ENCODE measurements around the gene TBC1D17. TPM values are rescaled to one million over a fixed set of nuclear protein-coding genes. Genes with fewer than 3 reads are reported as not detected.

Gene TBC1D17
- total RNA-seq, 2 donors from 2014 or later = 40.7 to 47.3 TPM

DNA sequence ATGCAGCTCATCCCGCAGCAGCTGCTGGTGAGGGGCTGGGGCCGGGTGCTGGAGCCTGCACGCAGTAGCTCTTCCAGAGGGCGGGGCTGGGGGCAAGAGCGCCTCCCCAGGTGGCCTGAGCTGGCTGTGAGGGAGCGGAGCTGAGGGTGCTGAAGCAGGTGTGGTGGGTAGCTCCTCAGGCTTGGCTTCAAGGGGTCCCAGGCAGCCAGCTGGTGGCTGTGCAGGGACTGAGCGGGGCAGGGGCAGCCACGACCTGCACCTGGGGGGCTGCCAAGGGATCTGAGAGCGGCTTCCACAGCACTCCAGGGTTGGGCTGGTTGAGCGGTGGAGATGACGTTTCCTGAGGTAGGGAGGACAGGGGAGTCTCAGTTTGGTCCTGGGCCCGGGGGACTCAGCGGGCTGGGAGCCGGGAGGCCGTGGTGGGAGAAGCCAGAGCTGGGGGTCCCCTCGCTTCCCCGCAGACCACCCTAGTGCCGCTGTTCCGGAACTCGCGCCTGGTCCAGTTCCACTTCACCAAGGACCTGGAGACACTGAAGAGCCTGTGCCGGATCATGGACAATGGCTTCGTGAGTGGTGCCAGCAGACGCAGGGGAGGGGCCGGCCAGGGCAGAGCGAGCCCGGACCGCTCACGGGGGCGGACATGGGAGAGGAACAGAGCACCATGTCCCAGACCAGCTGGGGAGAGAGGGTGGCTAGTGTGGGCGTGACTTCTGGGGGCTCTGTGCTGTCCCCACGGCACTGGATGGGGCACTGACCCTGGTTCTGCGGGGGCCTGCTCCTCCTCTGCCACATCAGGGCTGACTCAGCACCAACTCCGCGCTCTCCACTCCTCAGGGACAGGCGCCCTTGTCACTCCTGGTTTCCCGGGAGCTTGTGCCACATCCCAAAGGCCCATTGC is 19.2 kb upstream of the TBC1D17 start:
- H3K4me3 ChIP-seq (ENCODE audit: low read length) = no peak overlapping the region
- TF ChIP-seq, protein P1, sequence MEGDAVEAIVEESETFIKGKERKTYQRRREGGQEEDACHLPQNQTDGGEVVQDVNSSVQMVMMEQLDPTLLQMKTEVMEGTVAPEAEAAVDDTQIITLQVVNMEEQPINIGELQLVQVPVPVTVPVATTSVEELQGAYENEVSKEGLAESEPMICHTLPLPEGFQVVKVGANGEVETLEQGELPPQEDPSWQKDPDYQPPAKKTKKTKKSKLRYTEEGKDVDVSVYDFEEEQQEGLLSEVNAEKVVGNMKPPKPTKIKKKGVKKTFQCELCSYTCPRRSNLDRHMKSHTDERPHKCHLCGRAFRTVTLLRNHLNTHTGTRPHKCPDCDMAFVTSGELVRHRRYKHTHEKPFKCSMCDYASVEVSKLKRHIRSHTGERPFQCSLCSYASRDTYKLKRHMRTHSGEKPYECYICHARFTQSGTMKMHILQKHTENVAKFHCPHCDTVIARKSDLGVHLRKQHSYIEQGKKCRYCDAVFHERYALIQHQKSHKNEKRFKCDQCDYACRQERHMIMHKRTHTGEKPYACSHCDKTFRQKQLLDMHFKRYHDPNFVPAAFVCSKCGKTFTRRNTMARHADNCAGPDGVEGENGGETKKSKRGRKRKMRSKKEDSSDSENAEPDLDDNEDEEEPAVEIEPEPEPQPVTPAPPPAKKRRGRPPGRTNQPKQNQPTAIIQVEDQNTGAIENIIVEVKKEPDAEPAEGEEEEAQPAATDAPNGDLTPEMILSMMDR (conservative IDR thresholded peaks at IDR 0.05) = no peak
- Mint-ChIP-seq H3K4me1 (peaks cover 3% of the 10 kb centered on the region), H3K4me3 (no peak overlapping the region), H3K27me3 (ENCODE audit: insufficient read depth) (no peaks in the 10 kb centered on the region), H3K9me3 (no peaks in the 10 kb centered on the region), H3K36me3 (ENCODE audit: low read depth) (peaks cover 41% of the 10 kb centered on the region), H3K27ac (peak overlapping the region; percentile 35)
- H3K9me3 ChIP-seq (ENCODE audit: control insufficient read depth, low read length) = no peaks in the 10 kb centered on the region
- no peak overlapping the region for H3K9ac ChIP-seq (ENCODE audit: extremely low read depth, low read length, poor library complexity, severe bottlenecking)
- no peak overlapping the region for H3K27ac ChIP-seq (ENCODE audit: low read depth, low read length)
- H3K36me3 ChIP-seq (ENCODE audit: control insufficient read depth, insufficient read depth, low read length) = peaks cover 59% of the 10 kb centered on the region
- WGBS, 2 experiments (ENCODE audit: insufficient coverage in 1 of 2, insufficient read length in 1 of 2) = 96% methylated on average over 27 to 37 of the region's 37 CpGs
- H3K27me3 ChIP-seq (ENCODE audit: control insufficient read depth, insufficient read depth, low read length, poor library complexity, severe bottlenecking) = no peaks in the 10 kb centered on the region
- no peaks in the 10 kb centered on the region for H3K4me1 ChIP-seq (ENCODE audit: control insufficient read depth, insufficient read depth, low read length)
- DNase-seq = peak; percentile 64

DNA sequence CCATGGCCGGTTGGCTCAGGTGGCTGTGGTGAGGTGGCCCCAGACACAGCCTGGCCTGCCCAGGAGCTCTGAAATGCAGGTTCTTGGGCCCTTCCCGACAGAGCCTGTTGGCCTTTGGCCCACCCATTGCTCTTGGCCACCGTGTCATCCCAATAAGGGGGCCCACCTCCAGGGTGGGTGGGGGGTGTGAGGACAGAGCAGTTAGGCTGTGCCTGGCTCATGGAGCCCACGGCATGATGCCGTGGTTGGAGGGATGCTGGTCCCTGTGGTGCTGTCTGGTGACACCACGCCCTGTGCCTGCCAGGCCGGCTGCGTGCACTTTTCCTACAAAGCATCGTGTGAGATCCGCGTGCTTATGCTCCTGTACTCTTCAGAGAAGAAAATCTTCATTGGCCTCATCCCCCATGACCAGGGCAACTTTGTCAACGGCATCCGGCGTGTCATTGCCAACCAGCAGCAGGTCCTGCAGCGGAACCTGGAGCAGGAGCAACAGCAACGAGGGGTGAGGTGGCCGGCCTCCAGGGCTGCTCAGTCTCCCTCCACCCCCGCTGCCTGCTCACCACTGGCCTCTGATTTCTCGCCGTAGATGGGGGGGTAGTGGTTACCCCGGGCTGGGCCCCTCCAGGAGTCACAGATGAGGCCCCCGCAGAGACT is 17.7 kb upstream of the TBC1D17 start:
- TF ChIP-seq, protein P1 (conservative IDR thresholded peaks at IDR 0.05) = no peak
- Histone ChIP-seq H3K36me3 (ENCODE audit: control insufficient read depth, insufficient read depth, low read length) (peaks cover 68% of the 10 kb centered on the region), H3K4me3 (ENCODE audit: low read length) (no peak overlapping the region), H3K27ac (ENCODE audit: low read depth, low read length) (peak overlapping the region; percentile 22), H3K9me3 (ENCODE audit: control insufficient read depth, low read length) (no peaks in the 10 kb centered on the region), H3K27me3 (ENCODE audit: control insufficient read depth, insufficient read depth, low read length, poor library complexity, severe bottlenecking) (no peaks in the 10 kb centered on the region), H3K4me1 (ENCODE audit: control insufficient read depth, insufficient read depth, low read length) (no peaks in the 10 kb centered on the region), H3K9ac (ENCODE audit: extremely low read depth, low read length, poor library complexity, severe bottlenecking) (no peak overlapping the region)
- Mint-ChIP-seq H3K9me3 (no peaks in the 10 kb centered on the region), H3K27me3 (ENCODE audit: insufficient read depth) (no peaks in the 10 kb centered on the region), H3K4me1 (no peaks in the 10 kb centered on the region), H3K36me3 (ENCODE audit: low read depth) (peaks cover 54% of the 10 kb centered on the region), H3K4me3 (no peak overlapping the region), H3K27ac (peak overlapping the region; percentile 48)
- DNase-seq = peak; percentile 51
- 94 to 98% methylated on average over 14 to 22 of the region's 22 CpGs for WGBS, 2 experiments (ENCODE audit: insufficient coverage in 1 of 2, insufficient read length in 1 of 2)

DNA sequence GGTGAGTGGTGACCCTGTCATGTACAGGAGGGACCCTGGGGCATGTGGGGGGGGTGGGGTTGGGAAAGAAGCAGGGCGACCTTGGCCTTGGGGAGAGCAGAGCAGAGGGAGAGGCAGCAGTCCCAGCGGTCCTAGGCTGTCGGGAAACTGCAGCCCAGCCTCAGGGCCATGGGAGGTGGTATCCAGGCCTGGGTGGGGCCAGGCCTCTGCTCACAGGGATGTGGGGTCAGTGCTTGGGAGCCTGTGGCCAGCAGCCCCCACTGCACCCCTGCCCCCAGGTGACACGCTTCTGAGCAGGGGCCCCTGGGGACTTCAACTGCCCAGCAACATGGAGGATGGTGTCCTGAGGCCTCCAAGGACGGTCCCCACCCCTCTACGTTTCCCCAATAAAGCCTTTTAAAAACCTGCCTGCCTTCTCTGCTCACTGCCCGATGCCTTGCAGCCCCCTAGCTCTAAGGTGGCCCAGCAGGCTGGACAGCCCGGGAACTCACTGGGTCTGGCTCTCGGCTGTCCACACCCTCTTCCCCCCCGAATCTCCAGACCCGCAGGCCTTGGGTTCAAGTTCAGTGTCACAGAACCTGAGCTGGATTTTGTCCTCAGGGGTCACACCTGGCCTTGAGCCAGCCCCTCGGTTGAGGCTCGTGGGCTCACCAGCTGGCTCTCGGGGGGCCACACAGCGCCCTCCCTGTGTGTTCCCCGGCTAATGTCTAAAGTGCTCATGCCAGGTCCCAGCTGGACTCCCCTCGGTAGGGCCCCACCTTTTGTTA is 17.0 kb upstream of the TBC1D17 start:
- H3K36me3 Mint-ChIP-seq (ENCODE audit: low read depth) = peaks cover 56% of the 10 kb centered on the region
- Histone ChIP-seq H3K9me3 (ENCODE audit: control insufficient read depth, low read length) (no peaks in the 10 kb centered on the region), H3K9ac (ENCODE audit: extremely low read depth, low read length, poor library complexity, severe bottlenecking) (no peak overlapping the region), H3K4me1 (ENCODE audit: control insufficient read depth, insufficient read depth, low read length) (no peaks in the 10 kb centered on the region), H3K27me3 (ENCODE audit: control insufficient read depth, insufficient read depth, low read length, poor library complexity, severe bottlenecking) (no peaks in the 10 kb centered on the region), H3K27ac (ENCODE audit: low read depth, low read length) (peak overlapping the region; percentile 38), H3K36me3 (ENCODE audit: control insufficient read depth, insufficient read depth, low read length) (peaks cover 66% of the 10 kb centered on the region), H3K4me3 (ENCODE audit: low read length) (no peak overlapping the region)
- peak overlapping the region; percentile 75 for H3K27ac Mint-ChIP-seq
- no peak overlapping the region for H3K4me3 Mint-ChIP-seq
- H3K9me3 Mint-ChIP-seq = no peaks in the 10 kb centered on the region
- DNase-seq = no peak
- TF ChIP-seq, protein P1 (conservative IDR thresholded peaks at IDR 0.05) = no peak
- no peaks in the 10 kb centered on the region for H3K27me3 Mint-ChIP-seq (ENCODE audit: insufficient read depth)
- WGBS, 2 experiments (ENCODE audit: insufficient coverage in 1 of 2, insufficient read length in 1 of 2) = 90 to 92% methylated on average over 8 to 17 of the region's 17 CpGs
- H3K4me1 Mint-ChIP-seq = no peaks in the 10 kb centered on the region
